Ammon's horn (tissue), 1 donor: Measurements from ENCODE around the gene POLA2.

Experiments
- DNase-seq: peaks from one replicate; pipeline ENCODE4 v3.0.0-alpha.2; 2016; ENCODE audit warnings: low spot score

Gene POLA2

DNA sequence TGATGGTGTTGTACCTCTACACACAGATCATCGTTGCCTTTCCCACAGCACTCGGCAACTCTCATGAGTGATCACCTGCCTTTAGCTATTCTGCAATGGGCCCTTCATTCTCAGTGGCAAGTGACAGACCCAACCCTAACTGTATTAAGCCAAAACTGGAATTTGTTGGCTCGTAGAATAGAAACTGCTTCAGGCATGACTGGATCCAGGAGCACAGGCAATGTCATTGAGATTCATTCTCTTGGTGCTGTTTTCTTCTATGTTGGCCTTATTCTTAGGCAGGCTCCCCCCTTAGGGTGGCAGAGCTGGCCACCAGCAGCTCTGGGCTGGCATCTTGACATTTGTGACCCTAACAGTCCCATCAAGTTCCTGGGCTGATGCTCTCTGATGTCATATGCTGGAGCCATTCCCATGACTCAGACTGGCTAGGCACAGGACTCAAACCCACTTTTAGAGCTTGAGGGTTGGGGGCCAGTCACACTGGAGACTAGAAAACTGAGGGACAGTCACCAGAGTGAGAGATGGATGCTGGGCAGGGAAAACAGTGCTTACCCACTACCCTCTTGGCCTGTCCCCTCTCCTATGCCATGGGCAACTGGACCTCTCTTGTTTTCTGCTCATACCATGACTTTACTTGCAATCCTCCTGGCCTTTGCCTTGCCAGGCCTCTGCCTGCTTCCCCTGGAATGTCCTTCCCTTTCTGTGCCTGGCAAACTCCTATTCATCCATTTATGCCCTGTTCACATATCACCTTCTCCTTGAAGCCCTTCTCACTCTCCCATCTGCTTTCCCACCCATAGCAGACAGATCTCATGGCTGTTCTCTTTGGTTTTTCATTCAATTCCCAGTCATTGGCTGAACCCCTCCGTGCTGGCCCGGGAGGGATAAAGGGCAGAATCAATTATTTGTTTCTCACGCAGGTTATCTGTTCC, 45.8 kb downstream of the POLA2 start:
- no peak for DNase-seq

DNA sequence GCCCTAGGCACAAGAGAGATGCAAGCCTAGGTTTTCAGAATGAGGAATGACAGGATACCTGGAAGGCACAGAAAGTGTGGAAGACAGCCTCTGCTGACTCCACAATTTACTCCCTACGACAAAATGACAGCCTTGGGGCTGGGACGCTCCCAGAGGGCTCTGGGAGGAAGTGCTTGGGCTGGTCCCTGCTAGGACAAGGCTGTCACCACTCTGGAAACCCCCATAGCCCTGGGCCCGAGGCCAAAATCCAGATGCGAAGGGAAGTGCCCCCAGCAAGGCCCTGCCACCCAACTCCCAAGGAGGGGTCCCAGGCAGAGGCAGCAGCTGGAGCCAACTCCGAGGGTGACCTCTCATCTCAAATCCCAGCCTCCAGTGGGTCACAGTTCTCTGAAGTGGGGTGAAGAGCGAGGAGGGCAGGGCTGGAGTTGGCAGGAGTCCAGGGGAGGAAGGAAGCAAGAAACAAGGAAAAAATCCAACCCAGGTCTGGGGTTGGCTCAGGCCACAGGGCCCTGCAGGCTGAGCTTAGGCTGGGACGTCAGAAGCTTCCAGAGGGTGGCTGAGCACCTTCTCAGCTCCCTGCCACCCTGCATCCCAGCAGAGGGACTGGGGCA, 46.6 kb downstream of the POLA2 start:
- DNase-seq, result no peak

DNA sequence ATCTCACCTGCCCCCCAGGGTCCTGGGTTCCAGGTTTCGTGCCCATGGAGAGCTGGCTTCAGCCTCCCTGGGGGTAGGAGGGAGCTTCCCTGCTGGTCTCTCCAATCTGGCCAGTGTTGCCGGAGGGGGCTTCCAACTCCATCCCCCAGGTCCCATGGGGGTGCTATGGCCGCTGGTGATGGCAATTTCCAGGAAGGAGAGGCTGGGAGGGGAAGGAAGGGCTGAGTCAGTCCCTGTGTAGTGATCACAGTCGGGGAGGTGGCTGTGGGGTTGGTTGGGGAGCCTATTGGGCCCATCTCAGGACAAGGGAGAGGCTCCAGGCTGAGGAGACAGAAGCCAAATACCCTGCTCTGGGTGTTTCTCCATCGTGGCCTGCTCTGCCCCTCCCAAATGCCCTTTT, 47.2 kb downstream of the POLA2 start:
- DNase-seq, result no peak

DNA sequence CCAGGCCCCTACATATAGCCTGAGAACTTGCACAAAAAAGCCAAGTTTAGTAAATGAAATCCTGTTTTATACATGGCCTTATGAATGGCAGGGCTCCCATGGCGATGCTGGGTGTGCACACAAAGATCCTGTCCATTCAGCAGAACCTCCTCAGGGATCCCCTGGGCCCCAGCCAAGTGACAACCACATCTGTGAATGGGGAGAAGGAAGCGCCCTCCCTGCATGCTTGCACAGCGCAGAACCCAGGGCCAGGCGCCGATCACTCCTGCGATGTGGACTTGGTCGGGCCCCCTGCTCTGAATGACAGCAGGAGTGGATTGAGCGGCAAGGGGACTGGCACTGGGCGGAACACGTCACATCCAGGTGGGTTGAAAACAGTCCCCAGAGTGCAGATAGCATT, 48.5 kb downstream of the POLA2 start:
- DNase-seq, result peak; percentile 54

DNA sequence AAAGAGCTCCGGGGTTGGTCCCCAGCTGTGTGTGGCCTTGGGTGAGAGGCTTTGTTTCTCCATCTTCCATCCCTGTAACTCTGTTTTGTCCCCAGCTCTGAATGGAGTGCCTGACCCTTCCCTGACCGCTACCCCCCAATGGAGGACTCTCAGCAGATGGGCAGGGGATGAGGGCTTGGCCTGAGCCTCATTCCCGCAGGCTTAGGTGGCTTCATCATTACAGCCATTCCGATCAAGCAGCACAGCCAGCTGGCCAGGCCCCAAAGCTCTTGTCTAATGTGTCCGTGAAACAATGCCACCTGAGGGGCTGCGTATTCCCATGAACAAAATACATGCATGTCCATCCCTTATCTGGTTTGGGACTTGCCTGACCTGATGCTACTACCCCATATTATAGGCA, 49.0 kb downstream of the POLA2 start:
- no peak for DNase-seq

DNA sequence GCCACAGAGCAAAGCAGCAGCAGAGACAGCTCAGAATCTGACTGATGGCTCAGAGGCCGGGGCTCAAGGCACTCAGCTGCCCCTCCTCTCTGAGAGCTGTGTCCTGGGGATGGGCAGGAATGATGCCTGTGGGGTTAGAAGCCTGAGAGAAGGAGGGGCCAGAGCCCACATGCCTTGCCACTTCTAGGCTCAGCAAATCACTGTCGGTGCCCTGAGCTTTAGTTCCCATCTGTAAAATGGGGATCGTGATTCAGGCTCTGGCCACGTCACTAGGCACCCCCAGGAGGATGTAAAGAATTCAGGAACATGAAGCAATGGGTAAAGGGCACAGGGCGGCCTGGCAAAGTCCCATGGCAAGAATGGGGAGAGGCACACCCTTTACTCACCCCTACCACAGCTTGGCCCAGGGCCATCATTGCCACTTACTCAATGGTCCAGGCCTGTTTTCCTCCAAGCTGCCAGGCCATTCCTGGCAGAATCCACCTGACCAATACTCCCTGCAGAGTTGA, 49.5 kb downstream of the POLA2 start:
- DNase-seq, result no peak

- DNase-seq, result peak; percentile 91
Observed at GRCh38 chr11:65314501-65315203, 52.9 kb downstream of the POLA2 start, which contains the start of gene CDC42EP2. Gene CDC42EP2 (plus strand): TSS chr11:65314866. CDS start chr11:65320899, 6,033 bp downstream.

- peak; percentile 77 for DNase-seq
Observed at GRCh38 chr11:65315204-65315865, 53.6 kb downstream of the POLA2 start.

DNA sequence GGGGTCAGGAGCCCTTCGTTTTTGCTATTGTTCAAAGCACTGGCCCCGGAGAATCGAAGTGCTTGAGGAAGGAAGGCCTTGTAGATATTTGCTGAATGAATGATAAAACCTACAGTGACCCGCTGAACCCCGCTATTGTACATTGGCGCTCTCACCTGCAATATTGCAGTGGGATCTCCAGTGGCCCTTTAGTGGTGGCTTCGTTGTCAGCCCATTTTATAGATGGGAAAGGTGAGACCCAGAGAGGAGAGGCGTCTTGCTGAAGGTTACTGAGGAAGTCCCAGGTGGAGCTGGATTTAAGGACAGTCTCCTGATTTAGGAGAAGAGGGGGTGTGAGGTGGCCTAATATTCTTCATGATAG, 54.1 kb downstream of the POLA2 start:
- DNase-seq, result no peak

DNA sequence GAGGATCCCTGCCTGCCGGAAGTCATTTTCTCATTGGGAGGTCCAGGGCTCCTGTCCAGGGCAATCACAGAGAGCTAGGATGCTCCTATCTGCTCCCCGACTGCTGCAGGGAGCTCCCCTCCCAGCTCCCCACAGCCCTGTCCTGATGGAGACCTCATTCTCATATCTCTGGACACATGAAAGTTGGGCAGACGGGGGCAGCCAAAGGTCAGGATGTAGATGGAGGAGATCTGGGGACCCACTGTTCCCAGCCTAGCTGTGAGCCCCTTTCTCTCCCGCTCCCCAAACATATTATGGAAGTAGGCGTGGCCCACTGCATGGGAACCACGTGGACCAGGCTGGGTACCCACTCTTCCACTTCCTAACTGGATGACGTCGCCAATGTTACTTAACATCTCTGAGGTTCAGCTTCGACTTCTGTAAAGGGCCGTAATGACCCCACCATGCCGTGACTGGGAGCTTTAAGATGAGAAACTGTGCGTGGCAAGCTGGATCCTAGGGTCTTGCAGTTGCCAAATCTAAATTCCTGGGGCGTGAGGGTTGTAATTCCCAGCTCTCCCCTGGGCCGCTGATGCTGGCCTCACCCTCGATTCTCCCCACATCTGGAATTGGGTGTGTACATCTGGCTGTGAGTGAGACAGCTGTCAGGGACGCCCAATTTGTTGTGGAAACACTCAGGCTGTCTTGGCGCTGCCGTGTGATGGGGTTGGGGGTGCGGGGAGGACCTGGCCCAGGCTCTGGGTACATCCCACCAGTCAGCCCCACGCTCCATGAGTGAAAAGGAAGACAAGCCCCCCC, 54.7 kb downstream of the POLA2 start:
- DNase-seq, result no peak

DNA sequence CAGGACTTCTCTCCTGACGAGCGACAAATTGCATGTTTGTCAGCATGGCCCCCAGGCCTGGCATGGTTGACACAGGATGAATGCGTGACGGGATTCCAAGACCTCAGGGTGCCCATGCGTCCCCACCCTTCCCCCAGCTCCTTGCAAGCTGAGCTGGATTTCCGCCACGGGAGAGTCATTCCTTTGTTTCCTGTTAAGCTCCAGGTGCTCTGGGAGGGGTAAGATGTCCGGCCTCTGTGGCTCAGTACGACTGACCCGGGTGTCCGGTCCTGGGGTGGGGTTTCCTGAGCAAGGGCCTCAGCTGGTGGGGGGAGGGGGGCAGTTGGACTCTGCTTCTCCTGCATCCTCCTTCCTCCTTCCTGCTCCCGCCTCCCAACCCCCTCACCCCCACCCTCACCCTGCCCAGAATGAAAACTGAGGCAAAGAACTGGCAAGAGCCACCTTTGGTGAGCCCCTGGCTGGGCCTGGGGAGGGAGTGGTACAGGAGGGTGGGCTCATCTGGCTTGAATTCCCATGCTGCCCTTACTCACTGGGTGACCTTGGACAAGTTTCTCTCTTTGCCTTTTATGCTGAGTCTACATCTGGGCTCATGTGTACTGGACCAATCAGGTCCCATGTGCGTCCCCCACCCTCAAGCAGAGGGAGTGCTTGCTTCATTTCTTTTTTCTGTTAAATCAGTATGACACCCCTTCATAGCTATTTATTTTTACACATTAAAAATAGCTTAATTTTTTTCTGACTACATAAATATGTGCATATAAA, 55.4 kb downstream of the POLA2 start:
- no peak for DNase-seq

DNA sequence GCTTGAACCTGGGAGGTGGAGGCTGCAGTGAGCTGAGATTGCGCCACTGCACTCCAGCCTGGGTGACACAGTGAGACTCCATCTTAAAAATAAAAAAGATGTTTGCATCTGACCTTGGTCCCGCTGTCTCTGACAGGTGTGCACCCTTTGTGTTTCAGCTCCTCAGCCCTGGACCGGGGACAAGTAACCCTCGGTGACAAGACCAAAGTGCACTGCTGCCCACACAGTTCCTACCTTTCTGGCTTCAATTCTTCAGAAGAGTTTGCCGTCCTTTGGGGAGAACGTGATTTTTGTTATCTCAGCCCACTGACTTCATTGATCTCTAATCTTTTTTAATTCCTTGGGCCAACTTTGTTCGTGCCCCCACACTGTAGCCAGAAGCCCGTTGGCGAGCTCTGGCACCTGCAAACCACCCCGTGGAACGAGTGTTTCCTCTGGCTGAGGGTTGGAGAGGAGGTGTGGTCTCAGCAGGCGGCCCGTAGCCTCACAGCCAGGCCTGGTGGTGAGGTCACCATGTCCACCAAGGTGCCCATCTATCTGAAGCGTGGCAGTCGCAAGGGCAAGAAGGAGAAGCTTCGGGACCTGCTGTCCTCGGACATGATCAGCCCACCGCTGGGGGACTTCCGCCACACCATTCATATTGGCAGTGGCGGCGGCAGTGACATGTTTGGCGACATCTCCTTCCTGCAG, 58.8 kb downstream of the POLA2 start:
- DNase-seq, result no peak

DNA sequence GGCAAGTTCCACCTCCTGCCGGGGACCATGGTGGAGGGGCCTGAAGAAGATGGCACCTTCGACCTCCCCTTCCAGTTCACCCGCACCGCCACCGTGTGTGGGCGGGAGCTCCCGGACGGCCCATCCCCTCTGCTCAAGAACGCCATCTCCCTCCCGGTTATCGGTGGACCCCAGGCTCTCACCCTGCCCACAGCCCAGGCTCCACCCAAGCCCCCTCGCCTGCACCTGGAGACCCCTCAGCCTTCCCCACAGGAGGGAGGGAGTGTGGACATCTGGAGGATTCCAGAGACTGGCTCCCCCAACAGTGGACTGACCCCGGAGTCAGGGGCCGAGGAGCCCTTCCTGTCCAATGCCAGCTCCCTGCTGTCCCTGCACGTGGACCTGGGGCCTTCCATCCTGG, 59.3 kb downstream of the POLA2 start:
- no peak for DNase-seq

DNA sequence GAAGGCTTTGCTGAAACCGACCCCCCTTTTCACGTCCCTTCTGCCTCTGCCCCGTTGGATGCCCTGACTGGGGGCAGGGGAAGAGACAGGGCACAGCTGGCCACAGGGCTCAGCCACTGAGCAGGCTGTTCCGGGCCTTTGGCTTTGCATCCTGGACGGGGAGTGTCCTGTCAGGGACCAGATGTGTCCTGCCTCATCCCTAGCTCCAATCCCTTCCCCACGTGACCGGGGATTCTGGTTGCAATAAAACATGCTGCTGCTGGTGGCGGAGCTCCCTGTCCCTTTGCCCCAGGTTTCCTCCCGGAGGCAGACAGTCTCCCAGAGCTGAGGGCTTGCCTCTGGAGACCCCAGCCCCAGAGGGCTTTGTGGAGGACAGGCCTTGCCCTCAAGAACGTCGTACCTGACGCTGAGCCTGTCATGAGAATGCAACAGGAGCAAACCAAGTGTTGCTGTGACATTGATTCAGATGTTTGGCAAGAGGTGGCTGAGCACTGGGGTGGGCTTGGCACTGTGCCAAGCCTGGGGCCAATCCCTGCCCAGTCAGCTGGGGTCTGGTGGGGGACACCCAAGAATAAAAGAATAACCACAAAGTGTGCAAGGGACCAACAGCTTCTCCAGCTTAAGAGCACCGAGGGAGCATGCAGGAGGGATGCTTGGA, 60.2 kb downstream of the POLA2 start:
- no peak for DNase-seq

GRCh38 chr11:65323813-65324212, 62.1 kb downstream of the POLA2 start:
- no peak for DNase-seq

DNA sequence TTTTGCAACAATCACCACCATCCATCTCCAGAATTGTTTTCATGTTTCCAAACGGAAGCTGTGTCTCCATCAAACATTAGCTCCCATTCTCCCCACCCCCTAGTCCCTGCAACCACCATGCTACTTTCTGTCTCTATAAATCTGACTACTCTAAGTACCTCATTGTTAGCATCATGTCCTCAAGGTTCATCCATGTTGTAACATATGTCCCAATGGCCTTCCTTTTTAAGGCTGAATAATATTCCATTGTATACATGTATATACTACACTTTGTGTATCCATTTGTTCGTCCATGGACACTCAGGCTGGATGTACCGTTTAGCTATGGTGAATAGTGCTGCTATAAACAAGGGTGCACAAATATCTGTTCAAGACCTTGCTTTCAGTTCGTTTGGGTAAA, 63.7 kb downstream of the POLA2 start:
- no peak for DNase-seq

GRCh38 chr11:65327021-65327420, 65.3 kb downstream of the POLA2 start:
- DNase-seq, result no peak

DNA sequence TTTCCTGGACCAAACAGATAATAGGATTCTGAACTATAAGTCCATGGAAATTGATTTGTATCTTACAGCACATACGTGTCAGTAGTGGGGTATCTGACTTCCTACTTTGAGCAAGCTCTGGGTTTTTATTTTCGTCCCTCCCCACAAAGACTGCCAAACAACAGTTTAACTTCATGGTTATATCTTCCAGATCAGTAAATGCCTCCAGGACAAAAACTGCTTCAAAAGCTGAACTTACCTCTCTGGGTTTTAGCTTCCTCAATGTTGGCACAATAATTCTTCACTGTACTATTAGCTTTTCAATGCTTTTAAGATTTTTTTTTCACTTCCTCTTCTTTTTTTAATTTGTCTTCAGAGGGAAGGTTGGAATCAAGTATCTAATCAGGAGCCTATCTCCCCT, 67.7 kb downstream of the POLA2 start:
- DNase-seq, result no peak

GRCh38 chr11:65329944-65330403, 68.2 kb downstream of the POLA2 start:
- peak; percentile 93 for DNase-seq
